ENCODE results near the gene KIFBP.
"Not testable (repeated sequence)": the region's sequence is repeated elsewhere in the genome, so short reads cannot be mapped to it uniquely, and the experiment has no call there.

KIFBP gene

GRCh38 chr10:68988530-68989316 lies at the start of gene KIFBP:
Gene KIFBP, plus strand, starts transcription at chr10:68988803. Its CDS starts 30 bp downstream, at chr10:68988833.
- peak; percentile 70 to 96 for DNase-seq

- DNase-seq, result no peak
These were observed 49.7 kb upstream of the KIFBP start for GRCh38 chr10:68938884-68939283.

- DNase-seq, result not testable (repeated sequence)
These were observed 47.7 kb upstream of the KIFBP start for GRCh38 chr10:68940917-68941316.

GRCh38 chr10:68950598-68950997 lies 38.0 kb upstream of the KIFBP start:
- no peak for DNase-seq

GRCh38 chr10:68954904-68955303 lies 33.7 kb upstream of the KIFBP start:
- DNase-seq, result no peak

- DNase-seq, result peak in 1 of 2 donors; percentile 43
These were observed 33.2 kb upstream of the KIFBP start for GRCh38 chr10:68955355-68955831.

- DNase-seq, result peak; percentile 67 to 83
These were observed 32.6 kb upstream of the KIFBP start, which contains the start of gene DDX21 for GRCh38 chr10:68955832-68956532. Gene DDX21, plus strand, starts transcription at chr10:68956170. Its CDS starts 56 bp downstream, at chr10:68956226.

GRCh38 chr10:68957284-68957615 lies 31.4 kb upstream of the KIFBP start:
- no peak for DNase-seq

GRCh38 chr10:68957654-68958053 lies 30.9 kb upstream of the KIFBP start:
- DNase-seq, result no peak

- DNase-seq, result no peak
These were observed 28.7 kb upstream of the KIFBP start for GRCh38 chr10:68959695-68960527.

- no peak for DNase-seq
These were observed 25.5 kb upstream of the KIFBP start for GRCh38 chr10:68963151-68963550.

- DNase-seq, result no peak
These were observed 14.6 kb upstream of the KIFBP start for GRCh38 chr10:68973975-68974374.

GRCh38 chr10:68975936-68976473 lies 12.6 kb upstream of the KIFBP start:
- not testable (repeated sequence) for DNase-seq

- not testable (repeated sequence) for DNase-seq
These were observed 8.9 kb upstream of the KIFBP start for GRCh38 chr10:68979738-68980137.

GRCh38 chr10:68981074-68981473 lies 7.5 kb upstream of the KIFBP start:
- DNase-seq, result peak in 1 of 2 donors; percentile 4

GRCh38 chr10:68982389-68982788 lies 6.2 kb upstream of the KIFBP start:
- DNase-seq, result no peak

- DNase-seq, result no peak
These were observed 992 bp upstream of the KIFBP start for GRCh38 chr10:68987611-68988010.

GRCh38 chr10:68989317-68989990 lies 851 bp downstream of the KIFBP start:
- no peak for DNase-seq

GRCh38 chr10:68992636-68993440 lies 4.2 kb downstream of the KIFBP start:
- DNase-seq, result no peak

- DNase-seq, result no peak
These were observed 8.6 kb downstream of the KIFBP start for GRCh38 chr10:68997211-68997610.

GRCh38 chr10:69004821-69005220 lies 16.2 kb downstream of the KIFBP start:
- DNase-seq, result peak in 1 of 2 donors; percentile 66

Data from bone marrow (tissue), 2 donors.